GM12873 (cell line): ENCODE results near the gene GCAT.

Experiments used
- CTCF ChIP-seq: IDR thresholded peaks from 2 replicates; pipeline ENCODE4 v1.5.1; 2012; ENCODE audit warnings: low read depth, mild to moderate bottlenecking, moderate library complexity, low read length, control low read depth; ENCODE audit not compliant: insufficient read depth; ENCODE audit errors: missing control alignments

GCAT gene

GRCh38 chr22:37764622-37765021 lies 43.1 kb upstream of the GCAT start:
- TF ChIP-seq CTCF, result no peak

GRCh38 chr22:37765498-37765897 lies 42.2 kb upstream of the GCAT start:
- no peak for TF ChIP-seq CTCF

- no peak for TF ChIP-seq CTCF
Measured at GRCh38 chr22:37765953-37766576, 41.7 kb upstream of the GCAT start.

- peak; percentile 56 for TF ChIP-seq CTCF
Measured at GRCh38 chr22:37768273-37768672, 39.5 kb upstream of the GCAT start.

GRCh38 chr22:37769056-37769455 lies 38.7 kb upstream of the GCAT start:
- no peak for TF ChIP-seq CTCF

- no peak for TF ChIP-seq CTCF
Measured at GRCh38 chr22:37771081-37771480, 36.7 kb upstream of the GCAT start.

- TF ChIP-seq CTCF, result no peak
Measured at GRCh38 chr22:37771702-37772427, 35.9 kb upstream of the GCAT start.
